Measurements from ENCODE around the gene CD7. TPM values are rescaled to one million over a fixed set of nuclear protein-coding genes. Genes with fewer than 3 reads are reported as not detected.

CD7 gene
- polyA plus RNA-seq, 1 of the 3 experiments (the other 2 are of a cell fraction) = 0.07 TPM

DNA sequence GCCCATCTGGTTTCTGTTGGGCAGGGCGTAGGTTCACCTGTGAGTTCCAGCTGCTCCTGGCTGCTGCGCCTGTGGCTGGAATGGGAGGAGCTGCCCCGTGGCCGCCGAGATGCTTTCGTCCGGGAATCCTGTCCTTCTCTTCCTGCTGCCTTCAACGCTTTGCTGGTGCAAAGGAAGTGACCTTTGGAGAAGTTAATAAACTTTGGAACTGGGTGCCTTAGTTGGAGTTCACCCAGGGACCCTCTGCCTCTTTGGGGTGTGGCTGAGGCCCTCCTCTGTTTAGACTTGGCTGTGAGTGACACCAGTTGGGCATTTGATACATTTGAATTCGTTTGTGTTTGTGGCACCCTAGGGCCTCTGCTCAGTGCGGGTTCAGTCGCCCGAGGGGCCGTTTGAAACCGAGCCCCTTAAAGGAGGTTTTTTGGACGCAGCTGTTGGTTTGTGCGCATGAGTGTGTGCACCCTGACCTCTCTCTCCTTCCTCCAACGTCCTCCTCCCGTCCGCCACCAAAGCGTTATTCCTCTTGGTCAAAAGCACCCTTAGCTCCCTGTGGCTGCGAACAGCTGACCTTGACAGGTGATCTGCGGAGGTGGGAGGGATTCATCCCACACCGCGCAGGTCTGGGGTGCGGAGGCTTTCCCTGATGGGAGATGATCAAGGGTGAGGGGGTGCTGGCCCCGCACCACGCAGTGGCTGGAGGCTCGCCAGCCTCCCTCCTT is 25.1 kb upstream of the CD7 start:
- Histone ChIP-seq H3K27me3 (ENCODE audit: insufficient read depth) (no peaks in the 10 kb centered on the region), H3K9ac (no peak overlapping the region), H3K9me3 (no peaks in the 10 kb centered on the region), H4K20me1 (ENCODE audit: insufficient read depth) (no peaks in the 10 kb centered on the region), H3K27ac (ENCODE audit: low read depth in 2 of 2, low read length in 1 of 2) (no peak overlapping the region), H2AFZ (ENCODE audit: low read depth) (no peak overlapping the region), H3K9me2 (no peaks in the 10 kb centered on the region), H3K4me1 (ENCODE audit: control insufficient read depth in 1 of 2, insufficient read depth in 2 of 2, low read depth in 1 of 2, low read length in 1 of 2) (peaks cover 0 to 10% of the 10 kb centered on the region in 2 experiments; a peak in 2 of 4 replicates), H3K4me3 (ENCODE audit: low read depth in 2 of 2, low read length in 1 of 2) (no peak overlapping the region), H3K4me2 (no peak overlapping the region), H3K79me2 (ENCODE audit: insufficient read depth) (no peaks in the 10 kb centered on the region), H3K36me3 (replicated peaks in 1 of 2; ENCODE audit: control insufficient read depth in 1 of 2, insufficient read depth in 2 of 2, low read length in 1 of 2) (no peaks in the 10 kb centered on the region), H3F3A (replicated peaks; ENCODE audit: insufficient read depth) (peaks cover 3% of the 10 kb centered on the region)
- 84% methylated on average over 28 of the region's 28 CpGs for WGBS (ENCODE audit: low lambda C conversion rate)
- DNase-seq = no peak
- POLR2A ChIA-PET = interaction anchor here (1.3 kb wide), 1 partner anchor 13 kb away, joined by 4 read pairs; no protein-coding TSS in a partner anchor
- TF ChIP-seq, protein P1, sequence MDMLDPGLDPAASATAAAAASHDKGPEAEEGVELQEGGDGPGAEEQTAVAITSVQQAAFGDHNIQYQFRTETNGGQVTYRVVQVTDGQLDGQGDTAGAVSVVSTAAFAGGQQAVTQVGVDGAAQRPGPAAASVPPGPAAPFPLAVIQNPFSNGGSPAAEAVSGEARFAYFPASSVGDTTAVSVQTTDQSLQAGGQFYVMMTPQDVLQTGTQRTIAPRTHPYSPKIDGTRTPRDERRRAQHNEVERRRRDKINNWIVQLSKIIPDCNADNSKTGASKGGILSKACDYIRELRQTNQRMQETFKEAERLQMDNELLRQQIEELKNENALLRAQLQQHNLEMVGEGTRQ (IDR thresholded peaks at IDR 0.05; ENCODE audit: borderline replicate concordance, low read depth, low read length) = no peak
- no peak for TF ChIP-seq MEF2A (IDR thresholded peaks at IDR 0.05; ENCODE audit: borderline replicate concordance, low read depth)
- TF ChIP-seq YY1 (IDR thresholded peaks at IDR 0.05; ENCODE audit: low read depth) = no peak
- no peak for TF ChIP-seq EP300 (IDR thresholded peaks at IDR 0.05; ENCODE audit: borderline replicate concordance in 1 of 2, low read depth in 1 of 2, low read length in 1 of 2)
- no peak for TF ChIP-seq GATA2 (CRISPR knock-in tag; IDR thresholded peaks at IDR 0.05)
- no peak for TF ChIP-seq MXI1 (IDR thresholded peaks at IDR 0.05; ENCODE audit: low read depth, low read length)
- TF ChIP-seq, protein P2, sequence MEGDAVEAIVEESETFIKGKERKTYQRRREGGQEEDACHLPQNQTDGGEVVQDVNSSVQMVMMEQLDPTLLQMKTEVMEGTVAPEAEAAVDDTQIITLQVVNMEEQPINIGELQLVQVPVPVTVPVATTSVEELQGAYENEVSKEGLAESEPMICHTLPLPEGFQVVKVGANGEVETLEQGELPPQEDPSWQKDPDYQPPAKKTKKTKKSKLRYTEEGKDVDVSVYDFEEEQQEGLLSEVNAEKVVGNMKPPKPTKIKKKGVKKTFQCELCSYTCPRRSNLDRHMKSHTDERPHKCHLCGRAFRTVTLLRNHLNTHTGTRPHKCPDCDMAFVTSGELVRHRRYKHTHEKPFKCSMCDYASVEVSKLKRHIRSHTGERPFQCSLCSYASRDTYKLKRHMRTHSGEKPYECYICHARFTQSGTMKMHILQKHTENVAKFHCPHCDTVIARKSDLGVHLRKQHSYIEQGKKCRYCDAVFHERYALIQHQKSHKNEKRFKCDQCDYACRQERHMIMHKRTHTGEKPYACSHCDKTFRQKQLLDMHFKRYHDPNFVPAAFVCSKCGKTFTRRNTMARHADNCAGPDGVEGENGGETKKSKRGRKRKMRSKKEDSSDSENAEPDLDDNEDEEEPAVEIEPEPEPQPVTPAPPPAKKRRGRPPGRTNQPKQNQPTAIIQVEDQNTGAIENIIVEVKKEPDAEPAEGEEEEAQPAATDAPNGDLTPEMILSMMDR (IDR thresholded peaks at IDR 0.05) = no peak
- no peak for TF ChIP-seq CHD2 (IDR thresholded peaks at IDR 0.05; ENCODE audit: low read length, partially characterized antibody)
- TF ChIP-seq, protein P3, sequence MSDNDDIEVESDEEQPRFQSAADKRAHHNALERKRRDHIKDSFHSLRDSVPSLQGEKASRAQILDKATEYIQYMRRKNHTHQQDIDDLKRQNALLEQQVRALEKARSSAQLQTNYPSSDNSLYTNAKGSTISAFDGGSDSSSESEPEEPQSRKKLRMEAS (IDR thresholded peaks at IDR 0.05; ENCODE audit: low read depth) = no peak
- no peak for TF ChIP-seq RAD21 (IDR thresholded peaks at IDR 0.05; ENCODE audit: low read length)
- TF ChIP-seq NRF1 (IDR thresholded peaks at IDR 0.05; ENCODE audit: low read depth, low read length) = no peak
- TF ChIP-seq ELF1 (IDR thresholded peaks at IDR 0.05) = no peak
- no peak for TF ChIP-seq SIN3A (IDR thresholded peaks at IDR 0.05; ENCODE audit: borderline replicate concordance, low read depth, low read length)
- TF ChIP-seq, protein P4, sequence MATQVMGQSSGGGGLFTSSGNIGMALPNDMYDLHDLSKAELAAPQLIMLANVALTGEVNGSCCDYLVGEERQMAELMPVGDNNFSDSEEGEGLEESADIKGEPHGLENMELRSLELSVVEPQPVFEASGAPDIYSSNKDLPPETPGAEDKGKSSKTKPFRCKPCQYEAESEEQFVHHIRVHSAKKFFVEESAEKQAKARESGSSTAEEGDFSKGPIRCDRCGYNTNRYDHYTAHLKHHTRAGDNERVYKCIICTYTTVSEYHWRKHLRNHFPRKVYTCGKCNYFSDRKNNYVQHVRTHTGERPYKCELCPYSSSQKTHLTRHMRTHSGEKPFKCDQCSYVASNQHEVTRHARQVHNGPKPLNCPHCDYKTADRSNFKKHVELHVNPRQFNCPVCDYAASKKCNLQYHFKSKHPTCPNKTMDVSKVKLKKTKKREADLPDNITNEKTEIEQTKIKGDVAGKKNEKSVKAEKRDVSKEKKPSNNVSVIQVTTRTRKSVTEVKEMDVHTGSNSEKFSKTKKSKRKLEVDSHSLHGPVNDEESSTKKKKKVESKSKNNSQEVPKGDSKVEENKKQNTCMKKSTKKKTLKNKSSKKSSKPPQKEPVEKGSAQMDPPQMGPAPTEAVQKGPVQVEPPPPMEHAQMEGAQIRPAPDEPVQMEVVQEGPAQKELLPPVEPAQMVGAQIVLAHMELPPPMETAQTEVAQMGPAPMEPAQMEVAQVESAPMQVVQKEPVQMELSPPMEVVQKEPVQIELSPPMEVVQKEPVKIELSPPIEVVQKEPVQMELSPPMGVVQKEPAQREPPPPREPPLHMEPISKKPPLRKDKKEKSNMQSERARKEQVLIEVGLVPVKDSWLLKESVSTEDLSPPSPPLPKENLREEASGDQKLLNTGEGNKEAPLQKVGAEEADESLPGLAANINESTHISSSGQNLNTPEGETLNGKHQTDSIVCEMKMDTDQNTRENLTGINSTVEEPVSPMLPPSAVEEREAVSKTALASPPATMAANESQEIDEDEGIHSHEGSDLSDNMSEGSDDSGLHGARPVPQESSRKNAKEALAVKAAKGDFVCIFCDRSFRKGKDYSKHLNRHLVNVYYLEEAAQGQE (IDR thresholded peaks at IDR 0.05; ENCODE audit: low read depth, low read length) = no peak
- no peak for TF ChIP-seq RCOR1 (IDR thresholded peaks at IDR 0.05; ENCODE audit: low read length)
- no peak for TF ChIP-seq FOSL2 (IDR thresholded peaks at IDR 0.05; ENCODE audit: borderline replicate concordance, low read depth)
- TF ChIP-seq FOXJ3 (CRISPR knock-in tag; IDR thresholded peaks at IDR 0.05) = no peak
- no peak for TF ChIP-seq GABPA (IDR thresholded peaks at IDR 0.05; ENCODE audit: low read depth)
- CTCF ChIA-PET = interaction anchor here (0.6 to 2.1 kb wide), 9 partner anchors 9 to 136 kb away, joined by 3 to 6 read pairs (median 4); partner anchors contain the start of gene SECTM1

All from SK-N-SH (cell line).